Posterior vena cava (tissue), 2 donors: Measurements from ENCODE around the gene TMX4. TPM values are rescaled to one million over a fixed set of nuclear protein-coding genes. Genes with fewer than 3 reads are reported as not detected.

ENCODE experiments used
- DNase-seq: peaks from one replicate; pipeline ENCODE4 v3.0.0-alpha.2; 2020; ENCODE audit warnings: low spot score
- intact Hi-C, 2 donors: fragments of 100-400 bp; cut with DNase I; formaldehyde crosslinking; loops; one replicate each; pipeline versions ENCODE4 v1.14.1 to v1.14.2; 2022 to 2023
- total RNA-seq, 2 donors: library from RNA; stranded (reverse); fragmentation: NEBNext Ultra II Directional; extraction: Animal tissue kit (Norgen Biotek cat#: 25700); gene quantifications; one replicate each; pipeline ENCODE4 v1.2.1, GENCODE V29; 2021
- donor health status: DM: yes; HTN: yes; CAD: no.
- donor health status: DM: yes; HTN: yes; CAD: no.

TMX4 gene
- total RNA-seq, 2 donors from 2014 or later: 51.8 to 64.6 TPM

- intact Hi-C loops: no loop called here
- no peak for DNase-seq
Observed at GRCh38 chr20:8021541-8022269, 2.1 kb upstream of the TMX4 start.

- DNase-seq: no peak
- intact Hi-C loops: no loop called here
Observed at GRCh38 chr20:8020314-8021079, 936 bp upstream of the TMX4 start.

- DNase-seq: no peak
- intact Hi-C loops: no loop called here
Observed at GRCh38 chr20:8019998-8020247, 362 bp upstream of the TMX4 start.

GRCh38 chr20:8018958-8019245 lies 659 bp downstream of the TMX4 start:
- DNase-seq: no peak
- intact Hi-C loops: no loop called here

GRCh38 chr20:8012724-8013123 lies 6.8 kb downstream of the TMX4 start:
- intact Hi-C loops: no loop called here
- no peak for DNase-seq

- intact Hi-C loops: no loop called here
- no peak for DNase-seq
Observed at GRCh38 chr20:8008733-8009132, 10.8 kb downstream of the TMX4 start.

- intact Hi-C loops: no loop called here
- DNase-seq: no peak
Observed at GRCh38 chr20:8007490-8007889, 12.1 kb downstream of the TMX4 start.

- DNase-seq: no peak
- intact Hi-C loops: no loop called here
Observed at GRCh38 chr20:8005575-8006366, 13.8 kb downstream of the TMX4 start.

- intact Hi-C loops: no loop called here
Observed at GRCh38 chr20:8005033-8005432, 14.5 kb downstream of the TMX4 start.

GRCh38 chr20:8002056-8002455 lies 17.5 kb downstream of the TMX4 start:
- no peak for DNase-seq

More at GRCh38 chr20:8005033-8005432, 14.5 kb downstream of the TMX4 start:
- no peak for DNase-seq

GRCh38 chr20:8000796-8001195 lies 18.8 kb downstream of the TMX4 start:
- intact Hi-C loops: no loop called here
- DNase-seq: no peak

More at GRCh38 chr20:8002056-8002455, 17.5 kb downstream of the TMX4 start:
- intact Hi-C loops: no loop called here

GRCh38 chr20:7996898-7997297 lies 22.7 kb downstream of the TMX4 start:
- no peak for DNase-seq
- intact Hi-C loops: no loop called here

- intact Hi-C loops: no loop called here
- no peak for DNase-seq
Observed at GRCh38 chr20:7994809-7995208, 24.8 kb downstream of the TMX4 start.

GRCh38 chr20:7993703-7994102 lies 25.9 kb downstream of the TMX4 start:
- no peak for DNase-seq
- intact Hi-C loops: no loop called here

GRCh38 chr20:7993238-7993637 lies 26.3 kb downstream of the TMX4 start:
- no peak for DNase-seq
- intact Hi-C loops: no loop called here

GRCh38 chr20:7990385-7990784 lies 29.2 kb downstream of the TMX4 start:
- DNase-seq: no peak
- intact Hi-C loops: no loop called here

GRCh38 chr20:7989379-7989778 lies 30.2 kb downstream of the TMX4 start:
- intact Hi-C loops: no loop called here
- no peak for DNase-seq

GRCh38 chr20:7985916-7986315 lies 33.6 kb downstream of the TMX4 start:
- DNase-seq: no peak
- intact Hi-C loops: no loop called here

GRCh38 chr20:7984192-7984591 lies 35.4 kb downstream of the TMX4 start:
- DNase-seq: no peak
- intact Hi-C loops: no loop called here

GRCh38 chr20:7981374-7981773 lies 38.2 kb downstream of the TMX4 start:
- DNase-seq: no peak
- intact Hi-C loops: no loop called here
